Erythroblast (primary cell): Measurements from ENCODE around the gene ZEB2.

Experiments used
- DNase-seq, 2 experiments: peaks; one replicate each; lab custom pipeline; 2025; lab: John Stamatoyannopoulos, UW
- GATA1 ChIP-seq: IDR thresholded peaks from 2 replicates; pipeline ENCODE4 v1.6.1; 2011; ENCODE audit warnings: low read depth, mild to moderate bottlenecking, control low read depth, low read length, moderate library complexity
- POLR2A ChIP-seq: IDR thresholded peaks from 2 replicates; pipeline ENCODE4 v1.6.1; 2011; ENCODE audit warnings: mild to moderate bottlenecking, low read length

Gene ZEB2

DNA sequence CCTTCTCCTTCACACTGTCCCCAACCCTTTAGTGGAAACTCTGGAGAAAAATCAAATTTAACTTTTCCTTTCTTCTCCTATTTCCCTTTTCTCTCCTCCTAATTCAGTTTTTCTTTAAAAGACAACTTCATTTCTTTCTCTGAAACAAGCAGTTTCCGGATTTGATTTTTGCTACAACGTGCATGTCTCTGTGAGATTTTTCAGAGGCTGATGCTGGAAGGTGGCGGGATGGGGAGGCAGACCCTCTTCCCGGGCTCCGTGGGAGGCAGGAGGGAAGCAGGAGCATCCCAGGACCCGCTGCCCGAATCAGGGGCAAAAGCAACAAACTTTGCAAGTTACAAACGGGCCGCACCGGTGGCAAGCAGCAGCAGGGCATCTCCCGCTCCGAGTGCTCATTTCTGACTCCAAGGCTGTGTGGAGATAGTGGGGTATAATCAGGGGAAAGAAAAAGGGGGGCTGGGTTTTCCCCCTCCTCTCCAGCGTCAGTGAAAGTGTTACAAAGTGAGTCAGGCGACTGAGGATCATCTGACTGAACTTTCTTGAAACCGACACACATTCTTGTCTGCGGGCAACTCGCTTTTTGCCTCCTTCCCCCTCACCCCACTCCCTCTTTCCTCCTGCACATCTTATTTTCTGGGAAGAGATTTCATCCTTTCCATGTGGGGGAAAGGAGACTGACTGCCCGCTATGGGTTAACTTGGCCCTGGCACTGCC, 6.4 kb downstream of the ZEB2 start:
- TF ChIP-seq GATA1 (no peak), POLR2A (no peak)
- DNase-seq: peak; percentile 40 to 55

DNA sequence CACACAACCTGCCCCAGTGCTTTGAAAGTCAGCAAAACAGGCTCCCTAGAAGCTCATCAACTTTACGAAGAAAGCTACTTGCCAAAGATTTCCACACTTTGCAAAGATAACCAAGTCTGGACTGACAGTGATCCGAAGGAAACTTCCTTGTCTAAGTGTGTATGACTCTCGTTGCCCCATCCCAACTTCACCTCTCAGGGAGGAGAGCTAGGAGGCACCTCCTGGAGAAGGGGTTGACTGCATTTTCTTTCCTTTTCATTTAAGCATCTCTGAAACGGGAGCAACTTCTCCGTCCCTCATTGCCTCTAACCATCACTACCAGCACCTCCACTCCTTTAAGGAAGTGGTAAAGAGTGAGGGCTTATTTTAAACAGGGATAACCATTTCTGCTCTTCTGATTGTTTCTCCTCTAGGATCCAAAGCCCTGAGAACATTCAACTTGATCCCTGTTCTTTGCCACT, 7.0 kb downstream of the ZEB2 start:
- TF ChIP-seq POLR2A: no peak
- TF ChIP-seq GATA1: no peak

DNA sequence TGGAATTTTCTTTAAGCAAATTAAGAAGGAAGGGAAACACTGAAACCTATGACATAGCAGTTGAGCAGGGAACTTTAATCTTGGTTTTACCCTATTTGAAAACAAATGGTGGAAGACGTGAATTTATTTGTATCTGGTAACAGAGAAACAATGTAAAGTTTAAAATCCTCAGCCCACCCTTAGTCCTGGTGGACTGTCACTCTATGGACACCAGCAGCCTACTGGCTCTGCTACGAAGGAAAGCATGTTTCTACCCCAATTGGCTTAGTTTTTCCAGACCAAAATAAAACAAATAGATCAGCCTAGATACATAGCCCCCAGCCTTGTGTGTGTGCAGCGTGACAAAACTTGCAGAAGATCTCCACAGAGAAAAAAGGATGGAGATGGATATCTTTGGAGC, 7.4 kb downstream of the ZEB2 start:
- no peak for DNase-seq
- TF ChIP-seq POLR2A (no peak), GATA1 (no peak)

More for the DNA sequence above, 7.0 kb downstream of the ZEB2 start:
- DNase-seq: peak; percentile 21 to 40

DNA sequence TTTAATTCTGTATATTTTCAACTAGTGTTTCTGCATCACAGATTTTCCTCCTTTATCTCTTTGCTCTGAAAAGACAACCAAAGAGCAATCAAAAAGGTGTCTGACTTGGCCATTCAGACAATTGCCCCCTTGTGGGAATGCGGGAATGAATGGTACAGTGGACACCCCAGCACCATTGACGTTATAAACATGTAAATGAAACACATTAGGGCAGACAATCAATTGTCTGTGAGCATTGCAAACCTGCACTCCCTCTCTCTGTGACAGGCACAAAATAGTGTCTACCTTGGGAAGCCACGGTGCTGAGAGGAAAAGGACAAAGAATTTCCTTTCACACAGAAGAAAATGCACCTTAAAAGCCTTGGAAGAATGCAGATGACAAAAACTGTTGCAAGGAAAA, 8.0 kb downstream of the ZEB2 start:
- no peak for DNase-seq
- TF ChIP-seq GATA1 (no peak), POLR2A (no peak)

DNA sequence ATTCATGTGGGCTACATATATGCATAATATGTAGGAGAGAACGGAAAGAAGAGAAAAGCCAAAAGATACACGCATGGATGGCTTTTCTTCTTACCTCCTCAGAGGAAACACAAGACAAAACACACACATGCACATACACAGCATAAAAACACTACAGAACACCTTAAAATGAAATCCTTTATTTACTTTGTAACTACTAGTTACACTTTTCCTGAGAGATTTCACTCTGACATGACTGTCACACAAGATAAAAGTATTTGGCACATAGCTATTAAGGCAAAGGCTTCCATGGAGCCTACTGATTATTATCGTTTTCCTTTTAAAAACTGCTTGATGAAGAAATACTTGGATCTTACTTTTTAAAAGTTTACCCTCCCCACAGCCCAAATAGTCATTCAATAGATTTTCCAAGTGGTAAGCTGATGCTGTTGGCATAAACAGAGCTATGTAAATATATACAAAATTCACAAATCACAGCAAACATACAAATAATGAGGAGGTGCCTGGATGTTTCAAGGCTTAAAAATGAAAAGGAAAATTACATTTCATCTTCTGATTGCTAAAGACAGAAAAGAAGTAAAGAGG, 8.6 kb downstream of the ZEB2 start:
- DNase-seq: peak; percentile 41 to 42
- no peak for TF ChIP-seq POLR2A

DNA sequence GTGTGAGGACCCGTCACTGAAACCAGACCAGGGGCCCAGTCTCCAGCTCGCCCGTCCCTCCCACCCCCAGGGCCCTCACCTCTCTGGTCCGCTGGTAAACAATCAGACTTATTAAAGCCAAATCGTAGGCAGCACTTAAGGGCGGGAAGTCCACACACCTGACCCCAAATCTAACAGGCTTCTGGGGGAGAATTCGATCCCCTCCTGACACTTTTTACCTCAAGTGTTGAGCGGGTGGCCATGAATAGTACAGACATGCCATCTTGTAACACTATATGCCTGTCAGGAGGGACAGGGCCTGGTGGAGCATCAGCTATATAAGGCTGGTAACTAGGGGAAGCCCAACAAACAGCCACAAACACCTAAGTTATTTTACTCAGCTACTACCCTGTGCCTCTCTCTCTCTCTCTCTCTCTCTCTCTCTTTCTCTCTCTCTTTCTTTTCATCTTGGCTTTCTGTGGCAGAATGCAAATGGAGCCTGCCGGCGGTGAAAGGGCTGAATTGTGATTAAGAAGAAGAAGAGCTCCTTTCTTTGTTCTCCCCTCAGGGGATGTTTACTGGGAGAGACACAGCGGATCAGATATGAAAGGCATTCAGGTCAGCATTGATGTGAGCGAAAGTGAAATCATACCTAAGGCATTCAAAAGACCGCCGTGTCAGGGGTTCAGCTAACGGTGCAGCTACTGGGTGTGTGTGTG, 9.5 kb downstream of the ZEB2 start:
- TF ChIP-seq GATA1 (no peak), POLR2A (peak; percentile 11)
- DNase-seq: peak; percentile 60

DNA sequence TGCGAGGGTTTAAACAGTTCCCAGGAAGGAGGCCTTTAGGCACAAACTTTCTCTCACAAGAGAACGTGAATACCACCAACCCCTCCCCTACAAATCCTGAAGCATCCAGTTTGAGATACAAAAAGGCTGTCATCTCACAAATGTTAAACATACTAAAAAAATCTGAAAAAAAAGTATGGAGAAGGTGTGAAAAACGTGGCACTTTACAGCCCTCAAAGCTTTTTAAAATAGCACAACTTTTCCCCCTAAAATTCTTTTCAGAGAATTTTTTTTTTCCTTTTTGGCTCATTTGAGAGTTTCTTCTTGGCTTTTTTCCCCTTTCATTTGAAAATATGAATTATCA, 10.1 kb downstream of the ZEB2 start:
- no peak for TF ChIP-seq POLR2A
- TF ChIP-seq GATA1: no peak
- no peak for DNase-seq

DNA sequence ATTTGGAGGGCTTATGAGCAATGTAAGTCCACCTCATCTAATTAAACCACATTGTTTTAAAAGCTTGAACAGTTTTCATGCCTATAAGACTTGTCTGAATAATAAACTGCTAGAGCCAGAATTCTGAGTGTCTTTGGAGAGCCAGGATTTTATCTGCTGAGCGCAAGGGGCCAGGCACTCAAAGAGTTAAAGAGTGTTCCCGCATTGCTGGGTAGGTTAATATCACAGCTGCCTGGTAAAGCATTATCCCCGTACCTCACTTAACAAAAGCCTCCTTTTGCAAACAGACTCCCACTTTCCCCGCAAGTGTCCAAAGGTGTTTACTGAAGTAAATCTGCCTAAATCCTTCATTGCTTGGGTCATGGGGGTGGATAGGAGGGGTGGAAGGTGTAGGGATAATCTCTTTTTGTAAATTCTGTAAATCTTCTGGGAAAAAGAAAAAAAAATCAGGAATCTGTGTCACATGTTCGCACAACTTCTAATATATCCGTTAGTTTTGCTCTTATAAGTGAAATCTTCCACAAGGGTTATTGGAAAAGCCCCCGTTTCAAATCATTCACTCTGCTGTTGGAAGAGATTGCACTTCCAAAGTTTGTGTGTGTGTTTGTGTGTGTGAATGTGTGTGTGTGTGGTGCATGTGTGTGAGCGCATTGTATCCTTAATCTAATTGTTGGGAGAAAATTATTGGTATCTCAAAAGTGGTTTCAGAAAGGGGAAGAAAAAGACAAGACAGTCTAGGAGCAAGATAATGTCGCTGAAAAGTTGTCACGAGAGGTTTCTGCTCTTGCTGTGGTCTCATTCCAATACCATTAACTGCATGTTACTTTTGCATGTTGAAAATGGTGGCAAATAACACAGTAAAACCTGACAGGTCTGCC, 10.7 kb downstream of the ZEB2 start:
- no peak for TF ChIP-seq GATA1
- TF ChIP-seq POLR2A: no peak
- DNase-seq: peak; percentile 46 to 49

DNA sequence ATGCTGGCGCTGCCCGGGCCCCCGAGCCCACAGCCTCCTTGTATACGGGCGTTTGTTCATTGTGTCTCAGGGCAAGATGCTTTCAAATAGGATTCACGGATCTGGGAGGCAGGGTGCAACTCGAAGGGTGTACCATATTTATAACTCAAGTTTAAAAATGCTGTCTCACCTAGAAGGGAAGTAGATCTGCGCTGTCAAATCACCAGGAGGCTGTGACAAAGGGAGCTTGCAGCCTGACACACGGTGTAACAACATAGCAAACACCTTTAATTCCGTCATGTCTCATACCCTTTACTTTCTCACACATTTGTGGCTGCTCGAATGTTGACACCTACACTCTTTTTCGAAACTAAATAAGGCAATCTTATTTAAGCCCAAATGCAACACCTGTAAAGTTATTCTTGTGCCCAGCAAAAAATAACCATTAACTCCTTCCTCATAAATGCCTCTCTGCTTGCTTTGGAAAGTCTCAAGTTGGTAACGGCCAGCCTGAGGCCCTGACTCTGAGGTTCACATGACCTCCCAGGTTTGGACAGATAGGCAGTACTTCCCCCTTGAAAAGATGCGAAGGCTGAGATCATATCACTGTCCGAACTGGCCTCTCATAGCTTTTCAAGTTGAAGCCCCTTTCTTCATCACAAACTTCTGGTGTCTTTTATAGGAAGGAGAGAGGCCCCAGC, 11.6 kb downstream of the ZEB2 start:
- DNase-seq: peak; percentile 72 to 73
- no peak for TF ChIP-seq GATA1
- peak; percentile 27 for TF ChIP-seq POLR2A

DNA sequence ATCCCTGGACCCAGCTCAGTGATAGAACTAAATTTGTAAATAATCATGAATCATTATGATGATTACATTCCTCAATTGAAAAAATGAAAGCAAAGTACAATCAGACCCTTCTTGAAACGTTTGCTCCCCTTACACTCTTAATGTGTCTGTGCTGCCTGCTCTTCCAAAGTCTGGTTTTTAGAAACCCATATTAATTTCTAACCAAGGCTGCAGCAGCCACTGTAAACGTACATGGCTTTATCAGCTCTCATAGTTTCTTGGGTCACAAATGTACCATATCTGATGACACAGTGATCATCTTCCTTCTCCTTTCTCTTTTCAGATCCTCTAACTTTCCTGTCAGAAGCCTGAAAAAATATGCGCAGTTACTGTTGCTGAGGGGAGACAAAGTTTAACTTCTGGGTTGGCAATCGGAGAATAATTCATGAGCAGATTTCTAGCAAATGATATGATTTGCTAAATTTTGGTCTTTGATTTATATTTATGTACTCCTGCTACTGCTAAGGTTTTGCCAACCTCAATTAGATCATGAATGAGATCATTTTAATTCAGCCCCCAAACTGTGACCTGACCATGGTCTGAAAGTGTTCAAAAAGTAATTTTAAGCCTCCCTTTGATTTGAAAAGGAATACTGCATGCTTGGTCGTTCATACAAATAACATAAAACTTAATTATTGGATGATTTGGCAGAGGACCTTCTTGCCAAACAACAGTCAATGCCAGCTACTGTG, 12.3 kb downstream of the ZEB2 start:
- DNase-seq: peak; percentile 27 to 57

DNA sequence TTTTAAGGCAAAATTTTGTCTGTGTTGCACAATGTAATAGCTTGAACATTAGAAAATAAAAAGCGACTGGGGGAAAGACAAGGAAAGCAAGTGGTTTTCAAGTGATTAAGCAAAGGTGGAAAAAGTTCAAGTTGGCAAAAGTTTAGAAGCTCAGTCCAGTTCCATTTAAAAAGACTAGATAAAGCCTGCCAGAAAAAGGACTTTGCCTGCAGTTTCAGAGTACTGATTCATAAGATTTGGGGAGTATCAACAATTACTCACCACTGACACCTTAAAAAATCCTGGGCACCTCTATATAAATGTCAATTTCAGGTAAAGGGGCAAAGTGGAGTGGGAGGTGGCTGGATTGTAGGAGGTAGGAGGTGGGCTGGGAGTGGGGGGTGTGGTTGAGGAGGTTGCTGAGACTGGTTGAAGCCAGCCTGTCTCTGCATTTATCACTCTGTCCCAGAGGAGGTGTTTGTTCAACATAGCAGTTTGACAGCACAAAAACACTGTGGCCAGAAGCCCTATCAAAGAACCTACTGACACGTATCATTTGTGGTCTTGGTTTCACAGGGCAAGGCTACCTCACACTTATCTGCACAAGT, 14.6 kb downstream of the ZEB2 start:
- DNase-seq: peak; percentile 74 to 82
- TF ChIP-seq GATA1: no peak
- no peak for TF ChIP-seq POLR2A

More for the DNA sequence above, 12.3 kb downstream of the ZEB2 start:
- no peak for TF ChIP-seq GATA1
- no peak for TF ChIP-seq POLR2A

DNA sequence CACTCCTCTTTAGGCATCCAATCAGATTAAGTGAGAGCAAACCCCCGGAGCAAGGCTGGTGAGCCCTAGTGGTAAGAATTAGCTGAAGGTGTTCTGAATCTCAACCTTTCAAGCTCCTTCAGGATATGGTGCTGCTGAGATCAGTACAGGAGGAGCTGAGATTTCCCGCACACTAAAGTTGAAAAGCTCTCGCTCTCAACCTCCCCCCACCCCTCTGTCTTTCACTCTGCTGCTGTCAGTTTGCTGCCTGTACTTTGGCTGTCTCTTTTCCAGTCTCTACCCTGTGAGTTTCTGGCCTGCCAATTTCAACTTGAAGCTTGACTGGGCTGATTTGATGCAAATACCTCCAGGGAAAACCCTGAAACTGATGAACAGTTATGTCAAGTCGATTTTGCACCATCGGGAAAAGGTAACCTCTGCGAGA, 15.7 kb downstream of the ZEB2 start:
- no peak for DNase-seq
- TF ChIP-seq GATA1: no peak
